ENCODE results near the gene GDPGP1. TPM values are rescaled to one million over a fixed set of nuclear protein-coding genes. Genes with fewer than 3 reads are reported as not detected.
A peak's percentile ranks its signal among the peaks of the same experiment; 100 is the strongest.
"Not testable (repeated sequence)": the region's sequence is repeated elsewhere in the genome, so short reads cannot be mapped to it uniquely, and the experiment has no call there.

GDPGP1 gene, protein sequence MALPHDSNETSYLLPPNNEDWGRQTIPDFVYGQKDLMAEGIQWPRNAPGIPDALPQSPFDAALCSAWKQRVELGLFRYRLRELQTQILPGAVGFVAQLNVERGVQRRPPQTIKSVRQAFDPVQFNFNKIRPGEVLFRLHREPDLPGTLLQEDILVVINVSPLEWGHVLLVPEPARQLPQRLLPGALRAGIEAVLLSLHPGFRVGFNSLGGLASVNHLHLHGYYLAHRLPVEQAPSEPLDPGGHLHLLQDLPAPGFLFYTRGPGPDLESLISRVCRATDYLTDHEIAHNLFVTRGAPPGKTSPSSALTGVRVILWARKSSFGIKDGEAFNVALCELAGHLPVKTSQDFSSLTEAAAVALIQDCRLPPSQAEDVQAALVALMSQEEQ
- total RNA-seq: 10 to 100 TPM; 14.4 to 18.6 TPM

DNA sequence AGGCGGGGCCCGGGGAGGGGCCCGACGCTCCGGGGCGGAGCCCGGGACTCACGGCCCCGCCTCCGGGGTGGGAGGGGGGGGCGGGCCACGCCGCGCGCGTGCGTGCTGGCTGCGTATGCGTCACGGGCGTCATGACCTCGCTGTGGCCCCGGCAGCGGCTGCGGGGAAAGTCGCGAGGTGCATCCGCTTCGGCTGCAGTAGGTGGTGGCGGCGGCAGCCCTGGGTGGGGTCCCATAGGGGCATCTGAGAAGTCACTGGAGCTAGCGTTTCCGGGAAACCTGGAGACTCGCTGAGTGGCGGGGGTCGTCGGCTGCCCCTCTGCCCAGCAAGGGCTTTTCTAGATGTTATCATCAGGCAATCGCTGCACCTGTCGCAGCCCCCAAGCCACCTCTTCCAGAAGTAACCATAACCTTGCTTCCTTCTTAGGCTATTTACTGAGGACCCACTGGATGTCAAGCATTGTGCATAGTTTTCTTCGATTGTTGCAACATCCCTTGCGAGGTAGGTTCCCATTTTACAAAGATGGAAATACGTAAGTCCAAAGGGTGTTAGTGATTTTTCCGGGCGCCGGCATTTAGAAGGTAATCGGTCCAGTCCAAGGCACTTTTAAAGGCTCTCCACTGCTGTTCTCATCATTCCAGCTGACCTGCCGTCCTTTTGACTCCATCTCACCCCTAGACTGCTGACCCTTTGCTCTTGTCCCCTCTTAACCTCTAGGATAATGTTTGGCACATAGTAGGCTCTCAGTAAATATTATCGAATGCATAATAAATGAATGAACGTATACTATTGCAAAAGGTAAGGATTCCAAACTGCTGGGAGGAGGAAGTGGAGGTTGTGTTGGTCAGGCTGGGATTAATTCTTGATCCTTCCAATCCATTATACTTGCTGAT is at the start of gene GDPGP1:
TSS of gene GDPGP1 (plus strand) at position 114 of the 893 bp plus-strand sequence. CDS start 6,700 bp downstream, outside the sequence.
- Histone ChIP-seq H3K36me3 (no peaks in the 10 kb centered on the region), H3K4me3 (peak within 1 kb of the TSS; percentile 84), H3K9me3 (no peaks in the 10 kb centered on the region), H3K4me1 (peaks cover 15% of the 10 kb centered on the region), H3K27ac (peak within 1 kb of the TSS; percentile 99), H3K9ac (ENCODE audit: low read depth in 2 of 2, low read length in 2 of 2) (peak within 1 kb of the TSS; percentile 97 to 98), H3K27me3 (no peaks in the 10 kb centered on the region)
- TF ChIP-seq, protein P1, sequence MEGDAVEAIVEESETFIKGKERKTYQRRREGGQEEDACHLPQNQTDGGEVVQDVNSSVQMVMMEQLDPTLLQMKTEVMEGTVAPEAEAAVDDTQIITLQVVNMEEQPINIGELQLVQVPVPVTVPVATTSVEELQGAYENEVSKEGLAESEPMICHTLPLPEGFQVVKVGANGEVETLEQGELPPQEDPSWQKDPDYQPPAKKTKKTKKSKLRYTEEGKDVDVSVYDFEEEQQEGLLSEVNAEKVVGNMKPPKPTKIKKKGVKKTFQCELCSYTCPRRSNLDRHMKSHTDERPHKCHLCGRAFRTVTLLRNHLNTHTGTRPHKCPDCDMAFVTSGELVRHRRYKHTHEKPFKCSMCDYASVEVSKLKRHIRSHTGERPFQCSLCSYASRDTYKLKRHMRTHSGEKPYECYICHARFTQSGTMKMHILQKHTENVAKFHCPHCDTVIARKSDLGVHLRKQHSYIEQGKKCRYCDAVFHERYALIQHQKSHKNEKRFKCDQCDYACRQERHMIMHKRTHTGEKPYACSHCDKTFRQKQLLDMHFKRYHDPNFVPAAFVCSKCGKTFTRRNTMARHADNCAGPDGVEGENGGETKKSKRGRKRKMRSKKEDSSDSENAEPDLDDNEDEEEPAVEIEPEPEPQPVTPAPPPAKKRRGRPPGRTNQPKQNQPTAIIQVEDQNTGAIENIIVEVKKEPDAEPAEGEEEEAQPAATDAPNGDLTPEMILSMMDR (IDR thresholded peaks at IDR 0.05): no peak
- DNase-seq: no peak
- intact Hi-C loops (cut with DNase I): no loop called here

DNA sequence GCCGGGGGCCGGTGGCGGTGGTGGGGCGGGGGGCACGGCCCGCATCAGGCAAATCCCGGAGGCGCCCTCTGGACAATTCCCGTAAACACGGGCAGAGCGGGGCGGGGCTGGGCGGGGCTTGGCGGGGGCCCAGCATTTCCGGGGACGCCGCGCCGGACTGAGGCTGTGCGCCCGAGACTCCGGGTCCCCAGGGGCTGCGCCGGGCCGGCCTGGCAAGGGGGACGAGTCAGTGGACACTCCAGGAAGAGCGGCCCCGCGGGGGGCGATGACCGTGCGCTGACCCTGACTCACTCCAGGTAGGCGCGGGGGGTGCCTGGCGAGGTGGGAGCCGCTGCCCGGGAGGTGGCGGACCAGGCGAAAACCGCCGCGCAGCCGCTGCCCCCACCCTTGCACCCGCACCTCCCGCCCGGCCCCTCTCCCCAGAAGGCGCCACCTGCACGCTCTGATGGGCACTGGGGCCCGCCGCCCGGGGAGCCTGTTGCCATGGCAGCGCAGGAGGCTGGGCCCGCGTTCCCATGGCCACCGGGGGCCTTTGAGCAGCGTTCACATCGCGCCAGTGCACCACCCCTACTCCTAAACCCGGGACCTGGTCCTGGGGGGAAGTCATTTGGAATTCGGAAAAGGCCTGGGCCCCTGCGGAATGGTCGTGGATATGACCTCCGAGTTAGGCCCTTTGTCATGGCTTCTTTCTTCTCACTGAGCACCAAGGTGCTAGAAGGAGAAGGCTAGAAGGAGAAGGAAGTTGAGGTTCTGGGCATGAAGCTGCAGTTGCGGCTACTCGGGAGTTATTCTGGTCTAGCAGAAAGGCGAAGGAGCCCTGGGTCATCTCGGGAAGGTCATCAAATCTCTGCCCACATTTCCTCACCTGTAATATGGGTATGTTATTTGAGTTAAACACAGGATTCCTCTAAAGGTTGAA is 49.0 kb upstream of the GDPGP1 start:
- intact Hi-C loops (cut with DNase I): no loop called here
- Histone ChIP-seq H3K27ac (peak overlapping the region; percentile 99), H3K4me1 (peaks cover 14% of the 10 kb centered on the region), H3K4me3 (peak overlapping the region; percentile 87), H3K27me3 (no peaks in the 10 kb centered on the region), H3K9me3 (no peaks in the 10 kb centered on the region), H3K36me3 (no peaks in the 10 kb centered on the region), H3K9ac (ENCODE audit: low read depth in 2 of 2, low read length in 2 of 2) (peak overlapping the region; percentile 80 to 89)
- DNase-seq: peak; percentile 74
- TF ChIP-seq, protein P1 (IDR thresholded peaks at IDR 0.05): no peak

DNA sequence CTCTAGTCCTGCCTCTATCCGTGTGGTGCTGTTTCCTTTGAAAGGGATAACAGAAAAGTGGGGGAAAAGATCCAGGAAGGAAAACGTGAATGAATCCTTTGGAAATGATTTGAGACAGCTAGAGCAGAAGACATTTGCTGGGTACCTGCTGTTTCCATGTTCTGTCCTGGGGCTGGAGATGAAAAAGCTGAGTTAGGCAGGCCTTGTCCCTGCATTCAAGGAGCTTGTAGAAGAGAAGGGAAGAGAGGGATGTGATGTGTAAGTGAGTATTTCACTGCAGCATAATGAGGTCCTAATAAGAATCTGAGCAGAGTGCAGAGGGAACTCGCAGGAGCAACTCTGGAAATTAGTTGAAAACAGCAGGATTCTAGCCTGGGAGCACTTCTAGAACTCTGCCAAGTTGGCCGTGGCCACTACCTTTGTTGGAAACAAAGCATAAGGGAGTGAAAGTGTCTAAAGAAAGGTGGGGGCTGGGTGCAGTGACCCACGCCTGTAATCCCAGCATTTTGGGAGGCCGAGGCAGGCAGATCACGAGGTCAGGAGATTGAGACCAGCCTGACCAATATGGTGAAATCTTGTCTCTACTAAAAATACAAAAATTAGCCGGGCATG is 46.6 kb upstream of the GDPGP1 start:
- Histone ChIP-seq H3K4me3 (no peak overlapping the region), H3K9me3 (no peaks in the 10 kb centered on the region), H3K27ac (peak overlapping the region; percentile 99), H3K9ac (ENCODE audit: low read depth in 2 of 2, low read length in 2 of 2) (peak overlapping the region in 1 of 2 donors; percentile 67), H3K27me3 (no peaks in the 10 kb centered on the region), H3K4me1 (peaks cover 34% of the 10 kb centered on the region), H3K36me3 (no peaks in the 10 kb centered on the region)
- TF ChIP-seq, protein P1 (IDR thresholded peaks at IDR 0.05): no peak
- intact Hi-C loops (cut with DNase I): no loop called here
- DNase-seq: no peak

DNA sequence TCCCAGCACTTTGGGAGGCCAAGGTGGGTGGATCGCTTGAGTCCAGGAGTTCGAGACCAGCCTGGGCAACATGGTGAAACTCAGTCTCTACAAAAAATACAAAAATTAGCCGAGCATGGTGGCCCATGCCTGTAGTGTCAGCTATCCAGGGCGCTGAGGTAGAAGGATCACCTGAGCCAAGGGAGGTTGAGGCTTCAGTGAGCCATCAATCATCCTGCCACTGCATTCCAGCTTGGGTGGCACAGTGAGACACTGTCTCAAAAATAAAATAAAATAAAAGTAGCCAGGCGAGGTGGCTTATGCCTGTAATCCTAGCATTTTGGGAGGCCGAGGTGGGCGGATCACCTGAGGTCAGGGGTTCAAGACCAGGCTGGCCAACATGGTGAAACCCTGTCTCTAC is 45.9 kb upstream of the GDPGP1 start:
- peaks cover 40% of the 10 kb centered on the region for H3K4me1 ChIP-seq
- H3K9ac ChIP-seq (ENCODE audit: low read depth in 2 of 2, low read length in 2 of 2); DNase-seq; H3K9me3 ChIP-seq; H3K27me3 ChIP-seq; H3K36me3 ChIP-seq; intact Hi-C loops (cut with DNase I); H3K4me3 ChIP-seq: not testable (repeated sequence)
- H3K27ac ChIP-seq: peak overlapping the region; percentile 85

DNA sequence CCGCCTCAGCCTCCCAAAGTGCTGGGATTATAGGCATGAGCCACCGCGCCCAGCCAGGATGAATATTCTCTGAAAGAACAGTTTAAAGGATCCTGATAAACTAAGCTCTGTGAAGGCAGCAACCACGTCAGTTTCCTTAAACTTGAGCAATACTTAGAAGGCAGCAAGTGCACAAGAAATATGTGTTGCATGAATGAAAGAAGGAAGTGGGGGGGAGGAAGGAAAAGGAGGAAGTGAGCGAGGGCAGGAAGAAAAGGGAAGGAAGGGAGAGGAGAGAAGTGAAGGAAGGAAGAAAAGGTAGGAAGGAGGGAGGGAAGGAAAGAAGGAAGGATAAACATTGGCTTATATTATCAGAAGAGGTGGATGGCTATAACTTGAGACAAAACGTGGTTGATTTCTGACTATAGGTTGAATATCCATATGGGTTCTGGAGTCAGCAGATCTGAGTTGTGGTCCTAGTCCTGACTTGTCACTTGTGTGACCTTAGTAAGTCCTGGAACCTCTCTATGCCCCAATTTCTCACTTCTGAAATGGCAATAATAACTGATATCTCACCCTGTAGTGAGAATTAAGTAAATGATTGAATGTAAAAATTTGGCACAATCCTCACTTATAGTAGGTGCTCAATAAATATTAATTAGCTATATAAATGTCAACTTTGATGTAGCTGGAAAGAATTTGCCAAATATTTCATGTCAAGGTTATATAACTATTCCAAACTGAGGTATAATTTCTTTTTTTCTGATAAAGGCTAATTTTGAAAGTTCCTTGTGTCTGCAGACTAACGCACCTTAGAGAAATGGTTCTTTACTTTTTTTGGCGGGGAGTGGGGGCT is 44.9 kb upstream of the GDPGP1 start:
- DNase-seq: no peak
- no peak overlapping the region for H3K9ac ChIP-seq (ENCODE audit: low read depth in 2 of 2, low read length in 2 of 2)
- no peak overlapping the region for H3K4me3 ChIP-seq
- H3K27ac ChIP-seq: peak overlapping the region; percentile 85
- H3K36me3 ChIP-seq: no peaks in the 10 kb centered on the region
- peaks cover 34% of the 10 kb centered on the region for H3K4me1 ChIP-seq
- intact Hi-C loops (cut with DNase I): no loop called here
- no peaks in the 10 kb centered on the region for H3K9me3 ChIP-seq
- no peaks in the 10 kb centered on the region for H3K27me3 ChIP-seq
- TF ChIP-seq, protein P1 (IDR thresholded peaks at IDR 0.05): no peak

All from colonic mucosa (tissue), 4 donors.